ENCODE measurements around the gene POU3F1. TPM values are rescaled to one million over a fixed set of nuclear protein-coding genes. Genes with fewer than 3 reads are reported as not detected.

POU3F1 gene
- not detected for total RNA-seq
- long read RNA-seq: 0 reads

GRCh38 chr1:38046333-38046883 lies at the start of gene POU3F1:
TSS of gene POU3F1 (minus strand) at chr1:38046793. CDS start at chr1:38046743, 50 bp downstream.
- DNase-seq: peak; percentile 51
- intact Hi-C loops (cut with micrococcal nuclease): no loop called here
- no peak for ATAC-seq

- intact Hi-C loops (cut with micrococcal nuclease): no loop called here
- ATAC-seq (no peak), DNase-seq (no peak)
Observed at GRCh38 chr1:38095454-38095931, 48.9 kb upstream of the POU3F1 start.

GRCh38 chr1:38094711-38095290 lies 48.2 kb upstream of the POU3F1 start:
- DNase-seq (no peak), ATAC-seq (no peak)
- intact Hi-C loops (cut with micrococcal nuclease): no loop called here

- no peak for DNase-seq
- ATAC-seq: no peak
- intact Hi-C loops (cut with micrococcal nuclease): no loop called here
Observed at GRCh38 chr1:38093569-38094520, 47.3 kb upstream of the POU3F1 start.

- ATAC-seq: no peak
- intact Hi-C loops (cut with micrococcal nuclease): no loop called here
- no peak for DNase-seq
Observed at GRCh38 chr1:38092256-38092655, 45.7 kb upstream of the POU3F1 start.

GRCh38 chr1:38090796-38091195 lies 44.2 kb upstream of the POU3F1 start:
- ATAC-seq: no peak
- intact Hi-C loops (cut with micrococcal nuclease): no loop called here
- no peak for DNase-seq

- intact Hi-C loops (cut with micrococcal nuclease): no loop called here
- DNase-seq (no peak), ATAC-seq (no peak)
Observed at GRCh38 chr1:38089712-38090360, 43.2 kb upstream of the POU3F1 start.

GRCh38 chr1:38088791-38089190 lies 42.2 kb upstream of the POU3F1 start:
- ATAC-seq: no peak
- DNase-seq: no peak
- intact Hi-C loops (cut with micrococcal nuclease): no loop called here

- ATAC-seq: no peak
- intact Hi-C loops (cut with micrococcal nuclease): no loop called here
Observed at GRCh38 chr1:38088366-38088765, 41.8 kb upstream of the POU3F1 start.

GRCh38 chr1:38087676-38088075 lies 41.1 kb upstream of the POU3F1 start:
- DNase-seq (no peak), ATAC-seq (no peak)
- intact Hi-C loops (cut with micrococcal nuclease): no loop called here

More at GRCh38 chr1:38088366-38088765, 41.8 kb upstream of the POU3F1 start:
- no peak for DNase-seq

- intact Hi-C loops (cut with micrococcal nuclease): no loop called here
- no peak for DNase-seq
- no peak for ATAC-seq
Observed at GRCh38 chr1:38085666-38086330, 39.2 kb upstream of the POU3F1 start.

- DNase-seq (peak; percentile 80), ATAC-seq (peak; percentile 98)
Observed at GRCh38 chr1:38084700-38085099, 38.1 kb upstream of the POU3F1 start.

GRCh38 chr1:38084113-38084512 lies 37.5 kb upstream of the POU3F1 start:
- intact Hi-C loops (cut with micrococcal nuclease): no loop called here
- ATAC-seq (no peak), DNase-seq (no peak)

More at GRCh38 chr1:38084700-38085099, 38.1 kb upstream of the POU3F1 start:
- intact Hi-C loops (cut with micrococcal nuclease): no loop called here

- DNase-seq: no peak
- no peak for ATAC-seq
- intact Hi-C loops (cut with micrococcal nuclease): no loop called here
Observed at GRCh38 chr1:38083541-38083940, 36.9 kb upstream of the POU3F1 start.

- no peak for ATAC-seq
- intact Hi-C loops (cut with micrococcal nuclease): no loop called here
Observed at GRCh38 chr1:38082769-38083263, 36.2 kb upstream of the POU3F1 start.

GRCh38 chr1:38079019-38079418 lies 32.4 kb upstream of the POU3F1 start:
- intact Hi-C loops (cut with micrococcal nuclease): no loop called here
- no peak for ATAC-seq
- no peak for DNase-seq

More at GRCh38 chr1:38082769-38083263, 36.2 kb upstream of the POU3F1 start:
- no peak for DNase-seq

GRCh38 chr1:38077523-38078147 lies 31.0 kb upstream of the POU3F1 start:
- DNase-seq (no peak), ATAC-seq (no peak)
- intact Hi-C loops (cut with micrococcal nuclease): no loop called here

- ATAC-seq (no peak), DNase-seq (no peak)
- intact Hi-C loops (cut with micrococcal nuclease): no loop called here
Observed at GRCh38 chr1:38076455-38076854, 29.9 kb upstream of the POU3F1 start.

Data from left ventricle myocardium superior (tissue), 1 donor.